ENCODE results near the gene PIK3R6.

The PIK3R6 gene

GRCh38 chr17:8905331-8905730 is 37.9 kb upstream of the PIK3R6 start:
- Histone ChIP-seq H3K9ac (no peak overlapping the region), H4K20me1 (no peaks in the 10 kb centered on the region), H3K27ac (no peak overlapping the region), H3K4me2 (no peak overlapping the region), H3K4me3 (no peak overlapping the region), H3K4me1 (peaks cover 10% of the 10 kb centered on the region), H3K36me3 (peaks cover 42% of the 10 kb centered on the region), H3K9me3 (no peaks in the 10 kb centered on the region), H3K27me3 (no peaks in the 10 kb centered on the region)
- TF ChIP-seq Cebpa-rat (IDR thresholded peaks at IDR 0.05) = no peak

GRCh38 chr17:8904686-8905085 is 37.2 kb upstream of the PIK3R6 start:
- peaks cover 17% of the 10 kb centered on the region for H3K4me1 ChIP-seq
- no peaks in the 10 kb centered on the region for H3K9me3 ChIP-seq
- H3K27ac ChIP-seq = no peak overlapping the region
- H3K4me3 ChIP-seq = no peak overlapping the region
- H3K4me2 ChIP-seq = no peak overlapping the region
- no peak for TF ChIP-seq Cebpa-rat (IDR thresholded peaks at IDR 0.05)
- H3K27me3 ChIP-seq = no peaks in the 10 kb centered on the region
- peaks cover 36% of the 10 kb centered on the region for H3K36me3 ChIP-seq
- H3K9ac ChIP-seq = no peak overlapping the region
- H4K20me1 ChIP-seq = no peaks in the 10 kb centered on the region

- Histone ChIP-seq H3K4me2 (no peak overlapping the region), H3K9ac (no peak overlapping the region), H3K27ac (no peak overlapping the region), H4K20me1 (no peaks in the 10 kb centered on the region; the same call in 1 of the 2 replicates), H3K27me3 (no peaks in the 10 kb centered on the region), H3K4me3 (no peak overlapping the region), H3K9me3 (no peaks in the 10 kb centered on the region), H3K36me3 (peaks cover 33% of the 10 kb centered on the region), H3K4me1 (peaks cover 22% of the 10 kb centered on the region)
- TF ChIP-seq Cebpa-rat (IDR thresholded peaks at IDR 0.05) = no peak
Measured at GRCh38 chr17:8904201-8904600, 36.7 kb upstream of the PIK3R6 start.

- peak overlapping the region; percentile 81 for H3K4me2 ChIP-seq
Measured at GRCh38 chr17:8900626-8901585, 33.4 kb upstream of the PIK3R6 start.

GRCh38 chr17:8900207-8900606 is 32.7 kb upstream of the PIK3R6 start:
- H3K9me3 ChIP-seq = no peaks in the 10 kb centered on the region
- H3K4me2 ChIP-seq = peak overlapping the region; percentile 81
- peaks cover 60% of the 10 kb centered on the region for H3K4me1 ChIP-seq
- H3K9ac ChIP-seq = no peak overlapping the region
- no peak overlapping the region; the same call in 1 of the 2 replicates for H3K27ac ChIP-seq
- TF ChIP-seq Cebpa-rat (IDR thresholded peaks at IDR 0.05) = no peak
- no peak overlapping the region for H3K4me3 ChIP-seq
- peaks cover 7% of the 10 kb centered on the region; the same call in 1 of the 2 replicates for H4K20me1 ChIP-seq
- peaks cover 13% of the 10 kb centered on the region for H3K36me3 ChIP-seq
- no peaks in the 10 kb centered on the region for H3K27me3 ChIP-seq

More at GRCh38 chr17:8900626-8901585, 33.4 kb upstream of the PIK3R6 start:
- H3K9ac ChIP-seq = no peak overlapping the region
- H3K27ac ChIP-seq = no peak overlapping the region; the same call in 1 of the 2 replicates
- H3K36me3 ChIP-seq = peaks cover 17% of the 10 kb centered on the region
- H3K27me3 ChIP-seq = no peaks in the 10 kb centered on the region
- no peak overlapping the region for H3K4me3 ChIP-seq
- peaks cover 7% of the 10 kb centered on the region; the same call in 1 of the 2 replicates for H4K20me1 ChIP-seq
- peaks cover 54% of the 10 kb centered on the region for H3K4me1 ChIP-seq
- H3K9me3 ChIP-seq = no peaks in the 10 kb centered on the region
- TF ChIP-seq Cebpa-rat (IDR thresholded peaks at IDR 0.05) = no peak

- H3K9ac ChIP-seq = 0 out of 2 replicates have a peak overlapping the region, but pooled peaks have one; percentile 1
- H3K4me3 ChIP-seq = peak overlapping the region; percentile 36; the same call in 1 of the 2 replicates
- H3K4me1 ChIP-seq = peaks cover 72% of the 10 kb centered on the region
- no peaks in the 10 kb centered on the region for H3K9me3 ChIP-seq
- H4K20me1 ChIP-seq = peaks cover 7% of the 10 kb centered on the region; the same call in 1 of the 2 replicates
- H3K27me3 ChIP-seq = no peaks in the 10 kb centered on the region
- H3K36me3 ChIP-seq = no peaks in the 10 kb centered on the region
- peak overlapping the region; percentile 81 for H3K4me2 ChIP-seq
- TF ChIP-seq Cebpa-rat (IDR thresholded peaks at IDR 0.05) = no peak
- H3K27ac ChIP-seq = no peak overlapping the region
Measured at GRCh38 chr17:8898636-8899035, 31.2 kb upstream of the PIK3R6 start.

GRCh38 chr17:8898126-8898525 is 30.7 kb upstream of the PIK3R6 start:
- H3K9ac ChIP-seq = 0 out of 2 replicates have a peak overlapping the region, but pooled peaks have one; percentile 1
- H3K9me3 ChIP-seq = no peaks in the 10 kb centered on the region
- peaks cover 7% of the 10 kb centered on the region; the same call in 1 of the 2 replicates for H4K20me1 ChIP-seq
- H3K4me3 ChIP-seq = peak overlapping the region; percentile 36; the same call in 1 of the 2 replicates
- peak overlapping the region; percentile 81 for H3K4me2 ChIP-seq
- peaks cover 72% of the 10 kb centered on the region for H3K4me1 ChIP-seq
- no peak overlapping the region for H3K27ac ChIP-seq
- 0 out of 2 replicates have a peak, but pooled peaks have one; percentile 16 for TF ChIP-seq Cebpa-rat (IDR thresholded peaks at IDR 0.05)
- no peaks in the 10 kb centered on the region for H3K27me3 ChIP-seq
- H3K36me3 ChIP-seq = no peaks in the 10 kb centered on the region

GRCh38 chr17:8896641-8897635 is 29.5 kb upstream of the PIK3R6 start:
- H3K9ac ChIP-seq = no peak overlapping the region
- H3K4me2 ChIP-seq = peak overlapping the region; percentile 81
- TF ChIP-seq Cebpa-rat (IDR thresholded peaks at IDR 0.05) = no peak
- H3K36me3 ChIP-seq = no peaks in the 10 kb centered on the region
- no peak overlapping the region for H3K4me3 ChIP-seq
- H3K27ac ChIP-seq = 0 out of 2 replicates have a peak overlapping the region, but pooled peaks have one; percentile 9
- no peaks in the 10 kb centered on the region for H3K9me3 ChIP-seq
- H3K4me1 ChIP-seq = peaks cover 72% of the 10 kb centered on the region
- H4K20me1 ChIP-seq = peaks cover 7% of the 10 kb centered on the region; the same call in 1 of the 2 replicates
- no peaks in the 10 kb centered on the region for H3K27me3 ChIP-seq

GRCh38 chr17:8896087-8896486 is 28.6 kb upstream of the PIK3R6 start:
- Histone ChIP-seq H4K20me1 (peaks cover 7% of the 10 kb centered on the region; the same call in 1 of the 2 replicates), H3K9ac (no peak overlapping the region), H3K4me3 (no peak overlapping the region), H3K27ac (no peak overlapping the region), H3K4me2 (no peak overlapping the region), H3K9me3 (no peaks in the 10 kb centered on the region), H3K36me3 (no peaks in the 10 kb centered on the region), H3K27me3 (no peaks in the 10 kb centered on the region), H3K4me1 (peaks cover 69% of the 10 kb centered on the region)
- no peak for TF ChIP-seq Cebpa-rat (IDR thresholded peaks at IDR 0.05)
